IPS-20b (cell line): ENCODE data around the gene BBIP1.
"Not testable (repeated sequence)": the region's sequence is repeated elsewhere in the genome, so short reads cannot be mapped to it uniquely, and the experiment has no call there.

Experiments used
- H3K27ac ChIP-seq: one replicate; pipeline ENCODE4 v1.5.1; 2013; ENCODE audit warnings: low read length
- H3K27me3 ChIP-seq: 2 replicates; pipeline ENCODE4 v1.6.1; 2013; ENCODE audit warnings: mild to moderate bottlenecking, low read length, inconsistent platforms; ENCODE audit not compliant: insufficient read depth
- H3K36me3 ChIP-seq: 2 replicates; pipeline ENCODE4 v1.6.1; 2013; ENCODE audit warnings: low read depth, mild to moderate bottlenecking, inconsistent platforms, low read length, moderate library complexity; ENCODE audit not compliant: insufficient read depth
- H3K4me1 ChIP-seq: 2 replicates; pipeline ENCODE4 v1.6.1; 2013; ENCODE audit warnings: mild to moderate bottlenecking, control low read depth, inconsistent platforms, low read length, moderate library complexity; ENCODE audit not compliant: insufficient read depth
- H3K4me3 ChIP-seq: 2 replicates; pipeline ENCODE4 v1.5.1; 2013; ENCODE audit warnings: mild to moderate bottlenecking, low read length, inconsistent platforms
- H3K9ac ChIP-seq: 2 replicates; pipeline ENCODE4 v1.6.1; 2013; ENCODE audit warnings: low read depth, mild to moderate bottlenecking, inconsistent platforms, low read length, moderate library complexity
- H3K9me3 ChIP-seq: 2 replicates; pipeline ENCODE4 v1.6.1; 2013; ENCODE audit warnings: mild to moderate bottlenecking, low read depth, low read length, inconsistent platforms; ENCODE audit not compliant: insufficient read depth

BBIP1 gene

GRCh38 chr10:110876000-110876399, 43.0 kb downstream of the BBIP1 start:
- H3K27ac ChIP-seq, result no peak overlapping the region
- H3K4me1 ChIP-seq, result peaks cover 7% of the 10 kb centered on the region
- no peaks in the 10 kb centered on the region for H3K27me3 ChIP-seq
- no peaks in the 10 kb centered on the region for H3K9me3 ChIP-seq
- no peak overlapping the region for H3K4me3 ChIP-seq
- H3K9ac ChIP-seq, result no peak overlapping the region
- no peaks in the 10 kb centered on the region for H3K36me3 ChIP-seq

- H3K27ac ChIP-seq, result no peak overlapping the region
- no peak overlapping the region for H3K9ac ChIP-seq
- H3K4me3 ChIP-seq, result no peak overlapping the region
- H3K36me3 ChIP-seq, result no peaks in the 10 kb centered on the region
- H3K4me1 ChIP-seq, result peaks cover 11% of the 10 kb centered on the region
- H3K9me3 ChIP-seq, result no peaks in the 10 kb centered on the region
- no peaks in the 10 kb centered on the region for H3K27me3 ChIP-seq
Measured at GRCh38 chr10:110873951-110874350, 45.0 kb downstream of the BBIP1 start.

DNA sequence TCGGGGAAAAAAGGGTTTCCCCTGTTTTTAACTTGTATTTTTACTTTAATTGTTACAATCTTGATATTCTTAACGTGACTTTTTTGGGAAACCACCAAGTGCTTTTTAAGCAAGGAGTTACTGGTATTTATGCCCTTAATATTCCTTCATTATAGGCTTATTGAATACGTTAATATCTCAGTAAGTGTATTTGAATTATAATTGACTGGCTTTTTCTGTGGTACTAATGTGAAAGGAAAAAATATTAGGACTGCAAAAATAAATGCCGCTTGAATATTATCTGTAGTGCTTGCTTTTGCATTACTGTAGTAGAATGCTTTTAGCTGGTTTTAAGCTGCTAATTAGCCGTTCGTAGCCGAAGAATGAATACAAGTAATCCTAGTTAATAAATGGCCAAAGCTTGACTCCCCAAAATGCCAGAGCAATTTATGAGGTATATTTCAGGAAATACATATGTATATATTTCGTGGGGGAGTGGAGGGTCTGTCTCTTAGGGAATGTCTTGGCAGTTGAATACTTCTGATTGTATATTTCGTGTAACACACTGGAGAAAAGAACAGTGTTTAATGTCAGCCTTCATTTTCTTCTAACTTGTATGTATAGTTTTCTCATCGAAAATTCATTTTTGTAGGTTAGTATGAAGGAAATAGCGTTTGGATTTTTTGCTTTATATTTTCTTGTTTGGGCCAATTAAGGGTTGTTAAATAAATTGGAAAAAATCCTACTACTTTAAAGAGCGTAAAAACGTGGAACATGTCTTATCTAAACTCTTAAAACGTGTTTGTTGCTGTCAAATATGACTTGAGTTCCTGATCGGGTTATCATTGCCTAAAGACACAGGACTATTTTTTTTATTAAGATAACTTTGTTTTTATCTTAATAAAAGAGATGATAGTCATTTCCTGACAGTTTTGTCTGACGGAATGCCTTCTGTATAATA, 45.7 kb downstream of the BBIP1 start:
- Histone ChIP-seq H3K4me3 (peak overlapping the region; percentile 92), H3K9me3 (no peaks in the 10 kb centered on the region), H3K9ac (peak overlapping the region; percentile 90), H3K27ac (peak overlapping the region; percentile 56), H3K36me3 (no peaks in the 10 kb centered on the region), H3K27me3 (no peaks in the 10 kb centered on the region), H3K4me1 (peaks cover 11% of the 10 kb centered on the region)

DNA sequence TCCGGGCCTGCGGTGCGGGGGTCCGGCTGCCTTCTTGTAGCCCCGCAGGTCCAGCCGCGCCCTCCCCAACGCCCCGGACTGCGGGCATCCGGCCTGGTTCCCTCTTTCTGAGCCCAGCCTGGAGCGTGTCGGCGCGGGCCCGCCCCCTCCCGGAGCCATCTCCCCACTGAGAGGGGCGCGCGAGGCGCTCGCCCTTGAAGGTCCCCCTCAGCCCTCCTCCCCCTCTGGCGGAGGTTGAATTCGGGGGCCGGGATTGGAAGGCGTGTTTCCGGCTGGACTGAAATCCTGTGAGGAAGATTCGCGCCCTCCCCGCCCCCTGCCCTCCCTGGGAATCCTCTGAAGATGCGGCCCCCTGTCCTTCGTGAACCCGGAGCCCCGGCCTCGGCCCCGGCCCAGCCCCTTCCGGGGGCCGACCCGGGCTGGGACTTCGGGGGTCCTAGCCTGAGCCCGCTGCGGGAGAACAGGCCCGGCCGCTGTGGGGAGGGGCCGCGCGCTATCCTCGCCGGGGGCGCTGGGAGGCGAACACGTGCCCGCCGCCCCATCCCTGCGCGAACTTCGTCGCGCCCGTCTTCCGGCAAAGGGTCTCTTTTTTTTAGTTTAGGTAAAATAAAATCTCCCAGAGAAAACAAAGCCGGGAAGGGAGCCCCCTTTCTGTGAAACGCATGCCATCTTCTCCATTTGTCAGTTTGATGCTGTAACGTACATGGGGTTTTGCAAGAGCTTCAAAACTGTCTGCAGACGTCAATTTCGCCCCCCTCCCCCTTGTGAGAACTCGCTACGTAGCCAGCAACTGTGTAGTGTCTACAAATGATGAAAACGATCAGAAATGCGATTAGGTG, 46.6 kb downstream of the BBIP1 start:
- no peaks in the 10 kb centered on the region for H3K36me3 ChIP-seq
- peak overlapping the region; percentile 90 for H3K9ac ChIP-seq
- peak overlapping the region; percentile 92 for H3K4me3 ChIP-seq
- no peaks in the 10 kb centered on the region for H3K9me3 ChIP-seq
- peak overlapping the region; percentile 56 for H3K27ac ChIP-seq
- no peaks in the 10 kb centered on the region for H3K27me3 ChIP-seq
- peaks cover 11% of the 10 kb centered on the region for H3K4me1 ChIP-seq

DNA sequence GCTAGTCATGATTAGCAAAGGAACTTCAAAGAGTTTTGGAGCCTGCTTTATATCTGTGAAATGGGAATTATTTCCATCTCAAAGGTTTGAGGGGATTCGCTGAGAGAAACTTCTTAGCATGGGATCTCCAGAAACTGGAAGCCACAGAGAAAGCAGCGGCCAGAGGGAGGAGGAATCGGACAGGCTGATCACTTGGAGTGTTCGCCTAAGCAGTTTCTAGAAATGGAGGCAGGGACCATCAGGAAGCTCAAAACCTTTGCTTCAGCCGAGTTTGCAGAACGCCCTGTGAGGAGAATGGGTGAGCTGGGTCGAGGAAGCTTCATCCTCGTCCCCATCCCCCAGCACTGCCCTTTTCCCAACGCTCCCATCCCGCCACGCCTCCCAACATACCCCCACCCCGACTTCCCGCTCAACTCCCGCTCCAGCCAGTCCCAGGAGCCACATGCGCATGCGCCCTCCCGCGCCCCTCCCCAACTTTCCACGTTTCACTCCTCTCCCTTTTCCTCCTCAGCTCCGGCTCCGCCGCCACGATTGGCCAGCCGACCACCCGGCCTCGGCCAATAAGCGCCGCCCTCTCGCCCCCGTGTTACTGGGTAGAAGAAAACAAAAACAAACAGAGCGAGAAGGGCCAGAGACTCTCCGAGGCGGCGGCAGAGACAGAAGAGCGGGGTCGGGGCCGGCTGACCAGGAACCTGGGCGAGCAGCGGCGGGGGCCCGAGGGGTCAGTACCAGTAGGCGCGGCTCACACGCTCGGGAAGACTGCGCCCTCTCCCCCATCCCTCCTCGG, 47.5 kb downstream of the BBIP1 start, which contains the start of gene PDCD4:
Gene PDCD4 (plus strand): TSS at position 631 of the 787 bp plus-strand sequence. CDS start 4,100 bp downstream, outside the sequence.
- Histone ChIP-seq H3K9me3 (no peaks in the 10 kb centered on the region), H3K36me3 (no peaks in the 10 kb centered on the region), H3K9ac (peak within 1 kb of the TSS; percentile 90), H3K4me3 (peak within 1 kb of the TSS; percentile 92), H3K4me1 (peaks cover 11% of the 10 kb centered on the region), H3K27me3 (no peaks in the 10 kb centered on the region), H3K27ac (peak within 1 kb of the TSS; percentile 56)

DNA sequence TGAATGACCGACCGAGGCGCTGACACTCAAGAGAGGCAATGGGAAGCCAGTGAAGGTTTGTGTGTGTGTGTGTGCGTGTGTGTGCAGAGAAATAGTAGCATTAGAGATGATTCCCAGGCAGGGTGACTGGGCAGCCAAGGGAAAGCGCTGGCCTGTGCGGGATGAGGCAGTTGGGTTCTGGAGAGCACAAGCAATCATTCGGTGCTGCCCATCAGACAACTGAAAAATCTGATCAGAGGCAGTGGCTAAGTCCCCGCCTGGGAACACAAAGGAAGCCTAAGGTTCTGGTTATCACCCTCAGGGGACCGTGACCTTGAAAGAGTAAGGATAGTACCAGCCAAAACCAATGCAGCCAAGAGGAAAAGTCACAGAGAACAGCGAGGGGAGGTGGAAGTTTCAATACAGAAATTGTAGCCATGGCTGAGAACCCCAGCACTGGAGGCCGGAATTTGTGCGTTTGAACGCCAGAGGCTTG, 48.1 kb downstream of the BBIP1 start:
- H3K27ac ChIP-seq, result peak overlapping the region; percentile 44
- H3K4me1 ChIP-seq, result peaks cover 11% of the 10 kb centered on the region
- H3K9ac ChIP-seq, result peak overlapping the region; percentile 79; the same call in 1 of the 2 replicates
- no peaks in the 10 kb centered on the region for H3K27me3 ChIP-seq
- no peaks in the 10 kb centered on the region for H3K36me3 ChIP-seq
- H3K4me3 ChIP-seq, result peak overlapping the region; percentile 92
- no peaks in the 10 kb centered on the region for H3K9me3 ChIP-seq

DNA sequence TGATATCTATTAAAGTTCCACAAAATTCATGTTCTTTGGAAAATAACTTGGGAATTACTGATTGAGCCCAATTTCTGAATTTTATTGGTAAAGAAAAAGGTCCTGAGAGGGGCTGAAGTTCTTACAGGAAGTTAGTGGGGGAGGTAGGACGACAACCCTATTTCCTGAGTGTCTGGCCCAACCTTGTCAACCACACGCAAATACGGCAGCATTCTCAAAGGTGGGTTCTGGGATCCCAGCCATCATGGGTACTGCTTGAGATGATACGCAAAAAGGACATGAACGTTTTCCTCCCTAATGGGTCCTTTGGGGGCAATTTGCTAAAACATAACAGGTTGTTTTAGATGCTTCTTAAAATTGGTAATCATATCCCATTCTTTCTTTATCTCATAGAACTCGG, 50.0 kb downstream of the BBIP1 start:
- no peaks in the 10 kb centered on the region for H3K9me3 ChIP-seq
- no peak overlapping the region for H3K27ac ChIP-seq
- no peaks in the 10 kb centered on the region for H3K36me3 ChIP-seq
- H3K27me3 ChIP-seq, result no peaks in the 10 kb centered on the region
- H3K9ac ChIP-seq, result no peak overlapping the region
- H3K4me3 ChIP-seq, result no peak overlapping the region
- peaks cover 11% of the 10 kb centered on the region for H3K4me1 ChIP-seq

- H3K27ac ChIP-seq, result no peak overlapping the region
- H3K9ac ChIP-seq, result no peak overlapping the region
- no peaks in the 10 kb centered on the region for H3K36me3 ChIP-seq
- H3K9me3 ChIP-seq, result no peaks in the 10 kb centered on the region
- H3K27me3 ChIP-seq, result no peaks in the 10 kb centered on the region
- no peak overlapping the region for H3K4me3 ChIP-seq
- peaks cover 7% of the 10 kb centered on the region for H3K4me1 ChIP-seq
Measured at GRCh38 chr10:110867807-110868465, 51.0 kb downstream of the BBIP1 start.

GRCh38 chr10:110867011-110867806, 51.8 kb downstream of the BBIP1 start:
- H3K9me3 ChIP-seq, H3K27me3 ChIP-seq, H3K4me1 ChIP-seq, H3K9ac ChIP-seq, H3K36me3 ChIP-seq, H3K27ac ChIP-seq, H3K4me3 ChIP-seq: not testable (repeated sequence)

- no peak overlapping the region for H3K9ac ChIP-seq
- H3K4me3 ChIP-seq, result no peak overlapping the region
- H3K9me3 ChIP-seq, result no peaks in the 10 kb centered on the region
- peaks cover 3% of the 10 kb centered on the region for H3K4me1 ChIP-seq
- no peaks in the 10 kb centered on the region for H3K36me3 ChIP-seq
- H3K27ac ChIP-seq, result no peak overlapping the region
- H3K27me3 ChIP-seq, result no peaks in the 10 kb centered on the region
Measured at GRCh38 chr10:110865809-110866482, 53.0 kb downstream of the BBIP1 start.
